ENCODE results near the gene TENT4A. TPM values are rescaled to one million over a fixed set of nuclear protein-coding genes. Genes with fewer than 3 reads are reported as not detected.

The TENT4A gene
- total and polyA plus RNA-seq, 8 donors = 17.1 to 38.2 (median 31.4) TPM

GRCh38 chr5:6729386-6730310 is 16.4 kb downstream of the TENT4A start:
- no peaks in the 10 kb centered on the region for H3K9me3 ChIP-seq
- intact Hi-C loops (cut with DNase I) = no loop called here
- ATAC-seq = no peak

GRCh38 chr5:6730407-6730806 is 17.2 kb downstream of the TENT4A start:
- H3K9me3 ChIP-seq = no peaks in the 10 kb centered on the region
- no peaks in the 10 kb centered on the region for H3K27me3 ChIP-seq
- no peak for TF ChIP-seq CTCF (IDR thresholded peaks at IDR 0.05)
- intact Hi-C loops (cut with DNase I) = no loop called here
- no peak for ATAC-seq
- H3K36me3 ChIP-seq = no peaks in the 10 kb centered on the region
- no peak overlapping the region for H3K4me3 ChIP-seq
- H3K4me1 ChIP-seq = peaks cover 18 to 60% of the 10 kb centered on the region in 2 donors
- no peak overlapping the region for H3K27ac ChIP-seq
- peak in 1 of 4 donors; percentile 30 for DNase-seq

More at GRCh38 chr5:6729386-6730310, 16.4 kb downstream of the TENT4A start:
- Histone ChIP-seq H3K4me1 (peaks cover 18 to 57% of the 10 kb centered on the region in 2 donors), H3K36me3 (no peaks in the 10 kb centered on the region), H3K27me3 (no peaks in the 10 kb centered on the region), H3K4me3 (no peak overlapping the region), H3K27ac (no peak overlapping the region)
- TF ChIP-seq CTCF (IDR thresholded peaks at IDR 0.05) = no peak
- peak in 2 of 4 donors; percentile 55 to 80 for DNase-seq

GRCh38 chr5:6730807-6731206 is 17.6 kb downstream of the TENT4A start:
- Histone ChIP-seq H3K4me3 (no peak overlapping the region), H3K27ac (no peak overlapping the region), H3K9me3 (no peaks in the 10 kb centered on the region), H3K27me3 (no peaks in the 10 kb centered on the region), H3K4me1 (peaks cover 18 to 60% of the 10 kb centered on the region in 2 donors), H3K36me3 (no peaks in the 10 kb centered on the region)
- DNase-seq = no peak
- ATAC-seq = no peak
- intact Hi-C loops (cut with DNase I) = no loop called here
- no peak for TF ChIP-seq CTCF (IDR thresholded peaks at IDR 0.05)

- H3K9me3 ChIP-seq = no peaks in the 10 kb centered on the region
- no peaks in the 10 kb centered on the region for H3K36me3 ChIP-seq
- peaks cover 18 to 60% of the 10 kb centered on the region in 2 donors for H3K4me1 ChIP-seq
- ATAC-seq = no peak
- no peak for DNase-seq
- no peak for TF ChIP-seq CTCF (IDR thresholded peaks at IDR 0.05)
- H3K27ac ChIP-seq = peak overlapping the region in 1 of 2 donors; percentile 78
- intact Hi-C loops (cut with DNase I) = no loop called here
- H3K27me3 ChIP-seq = no peaks in the 10 kb centered on the region
- no peak overlapping the region for H3K4me3 ChIP-seq
Measured at GRCh38 chr5:6731465-6732237, 18.4 kb downstream of the TENT4A start.

All from left lung (tissue), 10 donors.